Left hindlimb (tissue), 1 donor: Measurements from ENCODE around the gene PIH1D1.
"Not testable (repeated sequence)": the region's sequence is repeated elsewhere in the genome, so short reads cannot be mapped to it uniquely, and the experiment has no call there.

Experiments
- DNase-seq: peaks from one replicate; pipeline ENCODE4 v3.0.0-alpha.2; 2018

Gene PIH1D1

DNA sequence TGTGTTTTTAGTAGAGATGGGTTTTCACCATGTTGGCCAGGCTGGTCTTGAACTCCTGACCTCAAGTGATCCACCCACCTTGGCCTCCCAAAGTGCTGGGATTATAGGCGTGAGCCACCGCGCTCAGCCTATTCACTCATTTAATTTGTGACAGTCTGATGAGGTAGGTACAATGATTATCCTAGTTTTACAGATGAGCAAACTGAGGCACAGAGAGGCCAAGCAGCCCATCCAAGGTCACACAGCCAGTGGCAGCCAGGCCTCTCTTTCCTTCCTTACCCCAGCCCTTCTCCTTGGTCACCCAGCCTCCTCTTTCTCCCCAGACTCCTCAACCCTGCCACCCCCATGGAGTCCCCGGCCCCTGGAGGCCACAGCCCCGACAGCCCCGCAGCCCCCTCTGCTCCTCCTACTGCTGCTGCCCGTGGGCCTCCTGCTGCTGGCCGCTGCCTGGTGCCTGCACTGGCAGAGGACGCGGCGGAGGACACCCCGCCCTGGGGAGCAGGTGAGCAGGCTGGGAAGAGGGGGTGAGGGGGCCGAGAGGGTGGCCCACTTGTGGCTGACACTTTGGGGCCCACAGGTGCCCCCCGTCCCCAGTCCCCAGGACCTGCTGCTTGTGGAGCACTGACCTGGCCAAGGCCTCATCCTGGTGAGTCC is 28.5 kb upstream of the PIH1D1 start:
- no peak for DNase-seq

- DNase-seq, result peak; percentile 66
Observed at GRCh38 chr19:49475995-49476880, 24.6 kb upstream of the PIH1D1 start.

DNA sequence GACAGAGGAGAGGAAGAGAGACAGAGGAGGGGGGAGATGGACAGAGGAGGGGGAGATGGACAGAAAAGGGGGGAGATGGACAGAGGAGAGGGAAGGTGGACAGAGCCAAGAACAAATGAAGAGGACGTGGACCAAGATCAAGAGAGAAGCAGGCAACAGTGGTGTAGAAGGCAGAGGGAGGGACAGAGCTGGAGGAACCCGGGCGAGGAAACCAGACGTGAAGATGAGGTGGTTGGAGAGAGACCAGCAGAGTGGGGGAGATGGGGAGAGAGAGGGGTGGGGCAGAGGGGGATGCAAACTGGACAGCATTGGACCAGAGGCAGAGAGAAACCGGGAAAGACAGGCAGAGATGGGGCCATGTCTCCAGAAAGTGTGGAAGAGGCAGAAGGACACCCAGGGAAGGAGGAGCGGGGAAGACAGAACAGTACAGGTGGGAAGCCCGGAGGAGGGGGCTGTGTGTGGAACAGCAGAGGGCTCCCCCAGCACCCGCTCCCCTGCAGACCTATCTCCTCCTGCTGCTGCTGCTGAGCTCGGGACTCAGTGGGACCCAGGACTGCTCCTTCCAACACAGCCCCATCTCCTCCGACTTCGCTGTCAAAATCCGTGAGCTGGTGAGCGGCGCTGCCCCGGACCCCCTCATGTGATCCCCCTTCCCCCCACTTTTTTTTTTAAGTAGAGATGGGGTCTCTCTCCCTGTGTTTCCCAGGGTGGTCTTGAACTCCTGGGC is 23.7 kb upstream of the PIH1D1 start:
- DNase-seq, result peak; percentile 29

GRCh38 chr19:49474542-49474924 is 22.9 kb upstream of the PIH1D1 start:
- DNase-seq, result peak; percentile 27

DNA sequence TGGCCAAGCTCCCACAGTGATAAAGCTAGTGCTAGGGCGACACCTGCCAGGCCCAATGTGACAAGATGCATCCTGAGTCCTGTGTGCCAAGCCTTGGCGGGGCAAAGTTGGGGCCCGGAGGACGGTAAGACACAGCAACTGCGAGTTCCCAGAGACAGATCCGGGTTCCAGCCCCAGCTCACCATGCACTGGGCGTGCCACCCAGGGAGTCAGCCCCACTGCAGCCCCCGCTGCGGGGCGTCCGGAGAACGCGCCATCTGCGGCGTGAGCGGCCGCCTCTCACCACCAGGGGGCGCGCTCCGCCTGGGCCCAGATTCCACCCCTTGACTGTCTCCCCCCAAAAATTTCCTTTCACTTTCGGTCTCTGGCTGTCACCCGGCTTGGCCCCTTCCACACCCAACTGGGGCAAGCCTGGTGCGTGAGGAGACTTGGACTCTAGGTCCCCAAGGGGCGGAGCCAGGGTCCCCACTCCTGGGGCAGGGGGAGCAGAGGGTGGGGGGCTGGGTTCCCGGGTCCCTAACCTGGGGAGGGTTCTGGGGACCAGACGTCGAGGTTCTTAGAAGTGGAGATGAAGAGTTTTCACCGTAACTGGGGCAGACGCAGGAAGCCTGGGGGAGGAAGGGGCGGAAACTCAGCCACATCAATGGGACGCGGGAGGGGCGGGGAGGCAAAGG is 22.4 kb upstream of the PIH1D1 start, which contains the start of gene FLT3LG:
Gene FLT3LG (plus strand): TSS at position 348 of the 674 bp plus-strand sequence. CDS start 425 bp downstream, outside the sequence.
- DNase-seq, result peak; percentile 80

DNA sequence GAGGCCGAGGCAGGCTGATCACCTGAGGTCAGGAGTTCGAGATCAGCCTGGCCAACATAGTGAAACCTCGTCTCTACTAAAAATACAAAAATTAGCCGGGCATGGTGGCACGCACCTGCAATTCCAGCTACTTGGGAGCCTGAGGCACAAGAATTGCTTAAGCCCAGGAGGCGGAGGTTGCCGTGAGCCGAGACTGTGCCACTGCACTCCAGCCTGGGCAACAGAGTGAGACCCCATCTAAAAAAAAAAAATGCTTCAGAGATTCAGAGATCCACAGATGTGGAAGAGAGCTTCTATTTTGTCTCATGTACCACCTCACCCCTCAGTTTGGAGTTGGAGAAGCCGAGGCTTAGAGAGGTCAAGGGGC is 21.9 kb upstream of the PIH1D1 start:
- not testable (repeated sequence) for DNase-seq

DNA sequence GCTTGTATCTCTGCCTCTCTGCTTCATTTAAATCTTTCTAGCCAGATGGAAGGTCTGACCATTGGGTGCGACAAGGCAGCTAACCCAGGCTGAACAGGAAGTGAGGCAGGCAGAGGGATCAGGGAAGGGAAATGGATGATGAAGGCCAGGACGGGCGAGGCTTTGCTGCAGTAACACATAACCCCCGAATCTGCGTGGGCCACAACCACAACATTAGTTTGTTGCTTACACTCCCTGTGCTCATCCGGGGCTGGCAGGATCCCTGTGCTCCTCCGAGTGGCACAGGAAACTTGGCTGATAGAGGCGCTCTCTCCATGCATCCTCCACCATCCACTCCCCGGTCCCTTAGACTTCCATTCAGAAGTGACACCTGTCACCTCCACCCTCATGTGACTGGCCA is 21.3 kb upstream of the PIH1D1 start:
- peak; percentile 25 for DNase-seq

- DNase-seq, result peak; percentile 19
Observed at GRCh38 chr19:49470615-49470978, 19.0 kb upstream of the PIH1D1 start.

DNA sequence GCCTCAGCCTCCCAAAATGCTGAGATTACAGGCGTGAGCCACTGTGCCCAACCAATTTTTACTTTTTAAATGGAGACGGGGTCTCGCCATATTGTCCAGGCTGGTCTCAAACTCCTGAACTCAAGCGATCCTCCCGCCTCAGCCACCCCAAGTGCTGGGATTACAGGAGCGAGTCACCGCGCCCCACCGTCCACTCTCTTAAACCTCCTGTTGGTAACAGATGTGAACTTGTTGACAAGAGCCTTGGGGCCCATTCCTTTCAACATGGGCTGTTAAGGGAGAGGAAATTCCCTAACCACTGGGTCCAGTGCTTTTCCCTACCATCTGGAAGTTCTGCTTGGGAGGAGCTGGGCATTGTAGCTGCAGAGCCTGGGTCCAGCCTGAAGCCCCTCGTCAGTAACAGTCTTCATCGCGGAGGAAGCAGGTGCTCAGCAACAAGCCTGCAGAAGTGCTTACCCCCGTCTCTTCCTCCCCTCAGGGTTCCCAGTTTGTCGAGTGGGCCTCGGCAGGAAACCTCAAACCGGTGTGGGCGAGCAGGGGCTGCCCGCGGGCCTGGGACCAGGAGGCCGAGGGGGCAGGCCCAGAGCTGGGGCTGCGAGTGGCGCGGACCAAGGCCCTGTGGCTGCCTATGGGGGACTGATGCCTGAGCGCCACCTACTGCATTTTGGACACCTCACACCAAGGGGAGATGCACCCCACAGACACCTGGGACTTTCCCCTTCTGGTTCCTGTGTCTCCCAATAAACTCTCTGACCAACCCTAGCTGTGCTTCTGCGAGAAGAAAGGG is 18.4 kb upstream of the PIH1D1 start:
- peak; percentile 31 for DNase-seq

DNA sequence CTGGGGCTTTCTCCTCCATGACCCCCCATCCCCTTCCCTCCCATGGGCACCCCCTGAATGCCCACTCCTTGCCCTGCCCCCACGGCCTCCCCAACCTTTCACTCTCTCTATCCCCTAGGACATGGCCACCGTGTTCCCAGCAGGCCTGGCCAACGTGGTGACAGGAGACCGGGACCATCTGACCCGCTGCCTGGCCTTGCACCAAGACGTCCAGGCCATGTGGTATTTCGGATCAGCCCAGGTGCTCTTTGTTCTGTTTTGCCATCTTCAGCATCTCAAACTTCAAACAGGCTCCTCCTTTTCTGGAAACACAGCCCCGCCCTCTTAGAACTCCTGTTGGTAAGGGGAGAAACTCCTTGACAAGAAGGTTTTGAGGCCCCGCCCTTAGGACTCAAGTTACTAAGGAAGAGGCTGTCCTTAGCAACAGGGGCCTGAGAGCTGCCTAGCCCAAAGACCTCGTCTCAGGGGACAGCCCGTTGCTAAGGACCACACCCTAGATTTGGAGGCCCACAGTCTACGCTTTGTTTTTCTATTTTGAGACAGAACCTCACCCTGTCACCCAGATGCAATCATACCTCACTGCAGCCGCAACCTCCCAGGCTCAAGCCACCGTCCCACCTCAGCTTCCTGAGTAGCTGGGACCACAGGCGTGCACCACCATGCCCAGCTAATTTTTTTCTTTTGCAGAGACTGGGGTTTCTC is 17.3 kb upstream of the PIH1D1 start:
- DNase-seq, result peak; percentile 81

GRCh38 chr19:49468199-49468598 is 16.6 kb upstream of the PIH1D1 start:
- DNase-seq, result peak; percentile 29

DNA sequence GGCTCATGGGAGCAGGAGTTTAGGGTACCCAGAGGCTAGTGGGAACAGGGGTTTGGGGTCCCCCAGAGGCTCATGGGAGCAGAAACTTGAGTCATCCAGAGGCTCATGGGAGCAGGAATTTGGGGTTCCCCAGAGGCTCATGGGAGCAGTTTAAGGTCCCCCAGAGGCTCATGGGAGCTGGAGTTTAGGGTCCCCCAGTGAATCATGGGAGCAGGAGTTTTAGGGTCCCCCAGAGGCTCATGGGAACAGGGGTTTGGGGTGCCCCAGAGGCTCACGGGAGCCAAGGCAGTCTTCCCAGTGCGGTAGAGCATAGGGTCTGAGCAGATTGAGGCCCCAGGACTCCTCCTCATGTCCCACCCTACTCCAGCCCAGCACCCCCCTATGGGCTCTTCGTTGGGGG is 13.8 kb upstream of the PIH1D1 start:
- DNase-seq, result no peak

DNA sequence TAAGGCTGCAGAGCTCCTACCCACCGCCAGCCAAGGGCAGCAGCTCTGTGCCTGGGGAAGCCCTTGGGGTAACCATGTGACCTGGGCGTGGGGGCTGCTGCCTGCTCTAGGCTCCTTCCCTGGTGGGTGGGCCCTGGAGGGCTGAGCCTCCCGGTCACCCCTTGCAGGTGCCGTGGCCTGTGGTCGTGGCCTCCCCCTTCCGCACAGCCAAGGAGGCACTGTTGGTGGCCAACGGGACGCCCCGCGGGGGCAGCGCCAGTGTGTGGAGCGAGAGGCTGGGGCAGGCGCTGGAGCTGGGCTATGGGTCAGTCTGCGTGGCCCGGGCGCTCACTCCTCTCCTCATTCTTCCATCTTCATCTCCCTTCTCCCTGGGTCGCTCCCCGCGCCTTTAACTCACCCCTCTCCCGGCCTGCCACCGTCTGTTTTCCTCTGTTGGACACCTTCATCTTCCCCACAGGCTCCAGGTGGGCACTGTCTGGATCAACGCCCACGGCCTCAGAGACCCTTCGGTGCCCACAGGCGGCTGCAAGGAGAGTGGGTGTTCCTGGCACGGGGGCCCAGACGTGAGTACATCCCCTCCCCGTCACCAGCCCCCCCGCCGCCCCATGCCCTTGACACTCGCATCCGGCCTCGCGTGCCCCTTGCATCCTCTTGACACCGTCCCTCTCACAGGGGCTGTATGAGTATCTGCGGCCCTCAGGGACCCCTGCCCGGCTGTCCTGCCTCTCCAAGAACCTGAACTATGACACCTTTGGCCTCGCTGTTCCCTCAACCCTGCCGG is 12.5 kb upstream of the PIH1D1 start:
- no peak for DNase-seq

DNA sequence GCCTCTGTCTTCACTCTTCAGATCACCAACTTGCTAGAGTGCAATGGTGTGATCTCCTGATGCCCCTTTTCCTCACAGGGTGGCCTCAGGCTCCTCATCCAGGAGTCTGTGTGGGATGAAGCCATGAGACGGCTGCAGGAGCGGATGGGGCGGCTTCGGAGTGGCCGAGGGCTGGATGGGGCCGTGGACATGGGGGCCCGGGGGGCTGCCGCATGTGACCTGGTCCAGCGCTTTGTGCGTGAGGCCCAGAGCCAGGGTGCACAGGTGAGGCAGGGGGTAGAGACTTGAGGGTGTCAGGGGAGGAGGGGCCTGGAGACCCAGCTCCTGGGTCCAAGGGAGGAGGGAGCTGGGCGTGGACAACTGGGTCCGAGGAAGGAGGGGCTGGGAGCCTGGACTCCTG is 10.9 kb upstream of the PIH1D1 start:
- DNase-seq, result no peak

DNA sequence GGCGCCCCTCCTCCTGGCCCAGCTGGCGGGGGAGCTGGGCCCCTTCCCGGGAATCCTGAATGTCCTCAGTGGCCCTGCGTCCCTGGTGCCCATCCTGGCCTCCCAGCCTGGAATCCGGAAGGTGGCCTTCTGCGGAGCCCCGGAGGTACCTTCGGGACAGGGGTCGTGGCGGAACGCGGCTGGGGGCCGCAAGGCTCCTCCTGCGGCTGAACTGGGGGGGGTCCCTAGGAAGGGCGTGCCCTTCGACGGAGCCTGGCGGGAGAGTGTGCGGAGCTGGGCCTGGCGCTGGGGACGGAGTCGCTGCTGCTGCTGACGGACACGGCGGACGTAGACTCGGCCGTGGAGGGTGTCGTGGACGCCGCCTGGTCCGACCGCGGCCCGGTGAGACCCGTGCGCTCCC is 10.0 kb upstream of the PIH1D1 start:
- DNase-seq, result no peak

DNA sequence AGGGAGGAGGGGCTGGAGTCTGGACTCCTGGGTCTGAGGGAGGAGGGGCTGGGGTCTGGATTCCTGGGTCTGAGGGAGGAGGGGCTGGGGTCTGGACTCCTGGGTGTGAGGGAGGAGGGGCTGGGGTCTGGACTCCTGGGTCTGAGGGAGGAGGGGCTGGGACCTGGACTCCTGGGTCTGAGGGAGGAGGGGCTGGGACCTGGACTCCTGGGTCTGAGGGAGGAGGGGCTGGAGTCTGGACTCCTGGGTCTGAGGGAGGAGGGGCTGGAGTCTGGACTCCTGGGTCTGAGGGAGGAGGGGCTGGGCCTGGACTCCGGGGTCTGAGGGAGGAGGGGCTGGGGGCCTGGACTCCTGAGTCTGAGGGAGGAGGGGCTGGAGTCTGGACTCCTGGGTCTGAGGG is 9.5 kb upstream of the PIH1D1 start:
- not testable (repeated sequence) for DNase-seq

- no peak for DNase-seq
Observed at GRCh38 chr19:49459388-49459787, 7.8 kb upstream of the PIH1D1 start.

DNA sequence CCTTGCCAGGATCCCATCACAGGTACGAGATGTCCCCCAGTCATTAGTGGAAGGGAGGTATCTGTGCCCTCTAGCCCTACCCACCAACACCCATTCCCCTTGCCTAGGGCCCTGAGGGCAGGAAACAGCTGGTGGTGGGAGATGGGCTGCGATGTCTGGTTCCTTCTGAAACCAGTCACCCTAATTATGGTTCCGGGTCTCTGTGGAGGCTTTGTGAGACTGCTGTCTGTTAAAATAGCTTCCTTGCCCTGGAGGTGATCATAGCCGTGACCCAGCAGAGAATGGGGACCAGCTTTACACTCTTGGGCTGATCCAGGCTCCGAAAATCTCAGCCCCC is 6.9 kb upstream of the PIH1D1 start:
- no peak for DNase-seq

- no peak for DNase-seq
Observed at GRCh38 chr19:49456326-49456725, 4.7 kb upstream of the PIH1D1 start.

DNA sequence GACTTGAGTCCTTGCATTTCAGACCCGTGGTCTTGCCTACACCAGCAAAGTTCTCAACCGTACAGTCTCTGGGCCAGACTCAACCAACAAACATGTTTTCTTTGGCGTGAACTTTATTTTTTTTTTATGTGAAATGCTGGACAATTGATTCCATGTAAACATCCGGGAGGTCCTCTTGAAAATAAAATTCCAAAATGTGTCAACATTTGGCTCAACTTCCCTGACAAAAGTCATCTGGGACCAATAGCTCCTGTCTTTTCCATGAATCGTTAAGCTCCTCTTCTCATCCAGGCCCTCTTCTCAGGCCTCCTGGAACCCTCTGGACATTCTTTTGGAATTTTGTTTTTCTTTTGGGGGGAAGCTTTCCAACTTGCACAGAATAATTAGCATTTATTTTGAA is 4.2 kb upstream of the PIH1D1 start:
- no peak for DNase-seq

GRCh38 chr19:49453757-49454240 is 2.2 kb upstream of the PIH1D1 start:
- no peak for DNase-seq
